Measurements from ENCODE around the gene STEEP1. TPM values are rescaled to one million over a fixed set of nuclear protein-coding genes. Genes with fewer than 3 reads are reported as not detected.
A peak's percentile ranks its signal among the peaks of the same experiment; 100 is the strongest.

STEEP1 gene
- total RNA-seq, 1 donor from 2014 or later: 55.5 TPM

DNA sequence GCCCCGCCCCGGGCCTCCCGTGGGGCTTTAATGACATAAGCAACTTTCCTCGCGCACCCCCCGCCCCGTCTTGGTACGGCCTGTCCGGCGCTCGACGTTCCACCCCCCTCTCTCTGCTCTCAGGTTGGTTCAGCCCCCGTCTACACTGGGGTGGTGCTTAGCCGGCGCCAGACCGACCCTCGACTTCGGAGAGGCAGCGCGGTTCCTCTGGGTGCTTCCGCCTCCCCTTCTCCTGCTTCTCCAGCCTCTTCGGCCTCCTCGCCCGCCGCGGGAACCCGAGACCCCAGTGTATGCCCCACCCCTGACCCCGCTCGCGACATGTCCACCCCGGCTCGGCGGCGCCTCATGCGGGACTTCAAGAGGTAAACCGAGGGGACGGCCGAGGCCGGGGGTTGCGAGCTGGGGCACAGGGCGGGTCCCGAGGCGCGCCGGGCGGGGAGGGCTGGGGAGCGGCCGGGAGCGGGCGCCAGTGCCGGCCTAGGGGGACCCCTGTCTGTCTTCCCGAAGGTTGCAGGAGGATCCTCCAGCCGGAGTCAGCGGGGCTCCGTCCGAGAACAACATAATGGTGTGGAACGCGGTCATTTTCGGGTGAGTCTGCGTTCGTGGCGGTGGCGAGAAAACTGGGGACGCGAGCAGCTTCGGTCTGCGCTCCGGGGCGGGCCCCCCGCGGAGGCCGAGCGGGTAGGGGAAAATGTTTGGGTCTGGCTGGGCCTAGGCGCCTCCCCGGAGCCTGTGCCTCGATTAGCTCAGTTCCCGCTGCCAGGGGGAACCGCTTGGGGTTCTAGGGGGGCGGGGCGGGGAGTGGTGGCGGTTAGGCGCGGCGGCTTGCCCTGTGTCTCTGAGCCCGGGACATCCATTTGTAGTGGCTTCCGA is 9.4 kb upstream of the STEEP1 start, which contains the start of gene UBE2A:
TSS of gene UBE2A (plus strand) at position 170 of the 873 bp plus-strand sequence. CDS start at position 319, 149 bp downstream.
- H3K36me3 ChIP-seq (ENCODE audit: control insufficient read depth, insufficient read depth, low read length): no peaks in the 10 kb centered on the region
- no peak for FAIRE-seq
- peak within 1 kb of the TSS; percentile 71 for H3K4me3 ChIP-seq (ENCODE audit: low read depth, low read length)
- no peaks in the 10 kb centered on the region for H3K27me3 ChIP-seq (ENCODE audit: control insufficient read depth, insufficient read depth, low read length)
- DNase-seq (ENCODE audit: low read depth): peak; percentile 65
- TF ChIP-seq, protein P1, sequence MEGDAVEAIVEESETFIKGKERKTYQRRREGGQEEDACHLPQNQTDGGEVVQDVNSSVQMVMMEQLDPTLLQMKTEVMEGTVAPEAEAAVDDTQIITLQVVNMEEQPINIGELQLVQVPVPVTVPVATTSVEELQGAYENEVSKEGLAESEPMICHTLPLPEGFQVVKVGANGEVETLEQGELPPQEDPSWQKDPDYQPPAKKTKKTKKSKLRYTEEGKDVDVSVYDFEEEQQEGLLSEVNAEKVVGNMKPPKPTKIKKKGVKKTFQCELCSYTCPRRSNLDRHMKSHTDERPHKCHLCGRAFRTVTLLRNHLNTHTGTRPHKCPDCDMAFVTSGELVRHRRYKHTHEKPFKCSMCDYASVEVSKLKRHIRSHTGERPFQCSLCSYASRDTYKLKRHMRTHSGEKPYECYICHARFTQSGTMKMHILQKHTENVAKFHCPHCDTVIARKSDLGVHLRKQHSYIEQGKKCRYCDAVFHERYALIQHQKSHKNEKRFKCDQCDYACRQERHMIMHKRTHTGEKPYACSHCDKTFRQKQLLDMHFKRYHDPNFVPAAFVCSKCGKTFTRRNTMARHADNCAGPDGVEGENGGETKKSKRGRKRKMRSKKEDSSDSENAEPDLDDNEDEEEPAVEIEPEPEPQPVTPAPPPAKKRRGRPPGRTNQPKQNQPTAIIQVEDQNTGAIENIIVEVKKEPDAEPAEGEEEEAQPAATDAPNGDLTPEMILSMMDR (IDR thresholded peaks at IDR 0.05; ENCODE audit: insufficient read depth, low read length, severe bottlenecking): peak; percentile 45

DNA sequence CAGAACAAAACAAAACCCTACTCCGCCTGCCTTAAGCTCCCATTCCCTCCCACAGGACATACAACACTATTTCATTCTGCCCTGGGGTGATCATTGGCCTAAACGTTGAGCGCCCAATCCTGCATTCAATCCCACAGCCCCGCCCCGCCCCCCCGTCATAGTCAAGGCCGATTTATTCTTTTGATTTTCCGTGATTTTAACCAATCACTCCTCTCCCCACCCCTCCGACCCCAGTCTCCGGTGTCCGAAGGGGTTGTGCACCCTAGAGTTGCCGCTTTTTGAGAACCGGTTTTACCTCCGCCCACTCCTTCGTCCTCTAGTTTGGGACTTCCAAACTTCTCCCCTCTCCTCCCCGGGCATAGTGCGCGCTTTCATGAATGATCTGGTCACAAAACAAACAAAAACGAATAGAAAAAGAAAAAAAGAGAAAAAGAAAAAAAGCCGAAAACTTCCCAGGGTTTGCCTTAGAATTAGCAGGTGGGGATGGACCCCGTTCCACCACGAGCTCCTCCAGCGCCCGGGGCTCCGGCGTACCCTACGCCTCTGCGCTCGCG is 8.7 kb upstream of the STEEP1 start:
- TF ChIP-seq, protein P1 (IDR thresholded peaks at IDR 0.05; ENCODE audit: insufficient read depth, low read length, severe bottlenecking): no peak
- DNase-seq (ENCODE audit: low read depth) (peak; percentile 26), FAIRE-seq (no peak)

DNA sequence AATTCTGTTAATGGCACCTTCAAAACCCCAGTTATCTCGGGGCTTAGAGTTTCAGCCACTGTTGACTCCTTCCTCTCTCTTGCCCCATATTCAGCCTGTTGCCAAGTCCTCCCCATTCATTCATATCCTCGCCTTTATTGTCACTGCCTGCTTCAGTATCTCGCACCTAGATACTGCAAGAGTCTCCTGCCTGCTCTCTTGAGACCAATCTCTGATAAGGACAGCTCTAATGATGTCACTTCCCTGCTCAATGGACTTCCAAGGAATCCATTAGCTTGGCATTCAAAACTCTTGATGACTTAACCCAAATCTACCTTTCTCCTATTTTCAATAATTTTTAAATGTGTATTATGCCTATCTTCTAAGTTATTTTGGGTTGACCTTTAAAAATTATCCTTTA is 8.0 kb upstream of the STEEP1 start:
- Histone ChIP-seq H3K4me3 (ENCODE audit: low read depth, low read length) (peak overlapping the region; percentile 71), H3K36me3 (ENCODE audit: control insufficient read depth, insufficient read depth, low read length) (no peaks in the 10 kb centered on the region), H3K27me3 (ENCODE audit: control insufficient read depth, insufficient read depth, low read length) (no peaks in the 10 kb centered on the region)
- TF ChIP-seq, protein P1 (IDR thresholded peaks at IDR 0.05; ENCODE audit: insufficient read depth, low read length, severe bottlenecking): no peak
- no peak for DNase-seq (ENCODE audit: low read depth)
- no peak for FAIRE-seq

More for the DNA sequence above, 8.7 kb upstream of the STEEP1 start:
- H3K36me3 ChIP-seq (ENCODE audit: control insufficient read depth, insufficient read depth, low read length): no peaks in the 10 kb centered on the region
- H3K4me3 ChIP-seq (ENCODE audit: low read depth, low read length): peak overlapping the region; percentile 71
- no peaks in the 10 kb centered on the region for H3K27me3 ChIP-seq (ENCODE audit: control insufficient read depth, insufficient read depth, low read length)

DNA sequence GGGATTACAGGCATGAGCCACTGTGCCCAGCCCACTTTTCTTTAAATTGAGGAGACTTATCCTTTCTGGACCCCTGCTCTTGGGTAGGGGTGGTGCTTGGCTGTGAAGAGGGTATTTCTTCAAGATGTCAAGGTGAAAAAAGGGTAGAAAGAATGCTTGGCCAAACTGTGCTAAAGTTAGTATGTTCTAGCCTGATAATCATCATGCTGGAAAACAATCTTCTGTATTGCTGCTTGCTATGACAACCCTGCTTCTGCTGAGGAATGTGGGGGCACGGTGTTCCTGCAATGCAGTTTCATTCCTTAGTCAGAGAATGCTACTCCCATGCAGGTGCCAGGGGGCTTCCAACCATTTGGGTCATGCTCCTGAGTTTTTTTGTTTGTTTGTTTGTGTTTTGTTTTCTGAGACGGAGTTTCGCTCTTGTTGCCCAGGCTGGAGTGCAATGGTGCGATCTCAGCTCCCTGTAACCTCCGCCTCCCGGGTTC is 5.2 kb upstream of the STEEP1 start:
- Histone ChIP-seq H3K27me3 (ENCODE audit: control insufficient read depth, insufficient read depth, low read length) (no peaks in the 10 kb centered on the region), H3K36me3 (ENCODE audit: control insufficient read depth, insufficient read depth, low read length) (no peaks in the 10 kb centered on the region), H3K4me3 (ENCODE audit: low read depth, low read length) (no peak overlapping the region)
- FAIRE-seq: peak; percentile 50
- TF ChIP-seq, protein P1 (IDR thresholded peaks at IDR 0.05; ENCODE audit: insufficient read depth, low read length, severe bottlenecking): no peak
- no peak for DNase-seq (ENCODE audit: low read depth)

DNA sequence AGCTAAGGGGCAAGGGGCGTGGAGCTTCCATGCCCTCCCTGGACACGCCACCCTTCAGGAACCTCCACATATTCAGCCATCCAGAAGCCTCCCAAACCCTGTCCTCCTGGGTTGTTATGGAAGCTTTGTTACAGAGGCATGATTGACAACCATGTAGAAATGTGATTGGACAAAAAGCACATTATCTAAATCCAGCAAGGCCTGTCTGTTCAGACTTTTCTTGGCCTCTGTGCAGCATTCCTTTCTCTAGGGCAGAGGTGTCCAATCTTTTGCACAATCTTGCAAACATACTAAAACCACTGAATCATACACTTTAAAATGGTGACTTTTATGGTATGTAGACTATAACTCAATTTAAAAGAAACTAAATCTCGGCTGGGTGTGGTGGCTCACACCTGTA is 12.7 kb downstream of the STEEP1 start:
- FAIRE-seq: no peak
- Histone ChIP-seq H3K27me3 (ENCODE audit: control insufficient read depth, insufficient read depth, low read length) (no peaks in the 10 kb centered on the region), H3K4me3 (ENCODE audit: low read depth, low read length) (no peak overlapping the region), H3K36me3 (ENCODE audit: control insufficient read depth, insufficient read depth, low read length) (no peaks in the 10 kb centered on the region)
- DNase-seq (ENCODE audit: low read depth): peak; percentile 47
- TF ChIP-seq, protein P1 (IDR thresholded peaks at IDR 0.05; ENCODE audit: insufficient read depth, low read length, severe bottlenecking): no peak

Measured in bronchial epithelial cell (primary cell).